Measurements from ENCODE around the gene XXYLT1.

DNA sequence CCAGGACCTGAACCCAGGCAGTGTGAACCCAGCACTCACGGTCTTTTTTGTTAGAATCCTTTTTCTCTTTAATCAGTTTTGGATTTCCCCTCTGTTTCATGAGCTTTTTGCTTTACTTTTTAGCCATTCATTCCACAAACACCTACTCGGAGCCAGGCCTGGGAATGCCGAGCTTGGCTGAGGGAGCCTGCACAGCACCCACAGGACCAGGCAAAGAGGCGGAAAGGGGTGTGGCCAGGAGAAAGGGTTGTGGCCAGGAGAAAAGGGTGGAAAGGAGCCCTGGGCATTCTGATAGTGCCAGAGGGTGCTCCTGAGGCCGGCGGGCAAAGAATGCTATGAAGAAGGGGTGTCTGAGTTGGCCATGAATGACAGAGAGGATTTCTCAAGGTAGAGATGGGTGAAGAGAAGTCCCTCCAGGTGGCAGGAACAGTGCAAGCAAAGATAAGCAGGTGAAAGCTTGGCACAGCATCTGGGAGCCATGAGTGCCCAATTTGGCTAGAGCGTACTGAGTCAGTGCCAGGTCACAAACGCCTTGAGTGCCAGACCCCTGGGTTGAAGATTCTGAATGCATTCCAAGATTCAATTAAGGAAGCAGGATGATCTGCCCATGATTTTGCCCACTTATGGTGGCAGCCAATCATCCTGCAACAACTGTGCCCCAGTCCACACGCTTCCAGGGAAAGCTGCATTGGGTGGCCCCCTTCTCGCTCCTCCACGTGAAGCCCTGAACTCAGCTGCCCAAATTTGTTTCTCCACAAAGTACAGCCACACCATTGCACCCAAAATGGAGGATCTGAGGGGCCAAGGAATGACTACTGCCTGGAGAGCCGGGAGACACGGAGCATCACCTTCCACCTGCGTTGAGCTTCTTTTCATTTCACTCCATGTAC is 157.2 kb downstream of the XXYLT1 start:
- TF ChIP-seq CTCF (IDR thresholded peaks at IDR 0.05; ENCODE audit: low read depth, low read length, poor library complexity, severe bottlenecking) (no peak), EZH2phosphoT487 (IDR thresholded peaks at IDR 0.05; ENCODE audit: borderline replicate concordance, low read length) (no peak)

Measured in DOHH2 (cell line).